HG02870 (cell line): ENCODE measurements around the gene CAPN1.
"Not testable (repeated sequence)": the region's sequence is repeated elsewhere in the genome, so short reads cannot be mapped to it uniquely, and the experiment has no call there.

Experiments
- ATAC-seq: cut with Tn5 transposase; IDR thresholded peaks from one replicate; pipeline ENCODE4 v1.9.1; 2021; ENCODE audit warnings: mild to moderate bottlenecking, moderate library complexity; ENCODE audit not compliant: unreplicated experiment

The CAPN1 gene

DNA sequence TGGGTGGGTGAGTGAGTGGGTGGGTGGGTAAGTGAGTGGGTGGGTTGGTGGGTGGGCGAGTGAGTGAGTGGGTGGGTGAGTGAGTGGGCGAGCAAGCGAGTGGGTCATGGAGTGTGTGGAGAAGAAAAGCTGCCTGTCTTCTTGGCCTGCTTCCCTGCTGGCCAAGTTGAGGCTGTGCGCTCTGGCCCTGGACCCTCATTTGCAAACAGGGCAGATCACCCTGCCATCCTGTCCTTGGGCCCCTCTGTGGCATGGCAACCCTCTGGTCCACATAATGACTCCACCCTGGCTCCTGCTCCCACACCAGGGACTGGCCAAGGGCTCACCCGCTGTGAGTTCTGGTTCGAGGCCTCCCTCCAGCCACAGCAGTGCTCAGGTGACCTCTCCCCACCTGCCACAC is 35.1 kb downstream of the CAPN1 start:
- ATAC-seq: no peak

- no peak for ATAC-seq
These were observed 36.0 kb downstream of the CAPN1 start for GRCh38 chr11:65217441-65218423.

GRCh38 chr11:65218446-65218845 is 36.7 kb downstream of the CAPN1 start:
- ATAC-seq: no peak

GRCh38 chr11:65219930-65220213 is 38.1 kb downstream of the CAPN1 start:
- no peak for ATAC-seq

DNA sequence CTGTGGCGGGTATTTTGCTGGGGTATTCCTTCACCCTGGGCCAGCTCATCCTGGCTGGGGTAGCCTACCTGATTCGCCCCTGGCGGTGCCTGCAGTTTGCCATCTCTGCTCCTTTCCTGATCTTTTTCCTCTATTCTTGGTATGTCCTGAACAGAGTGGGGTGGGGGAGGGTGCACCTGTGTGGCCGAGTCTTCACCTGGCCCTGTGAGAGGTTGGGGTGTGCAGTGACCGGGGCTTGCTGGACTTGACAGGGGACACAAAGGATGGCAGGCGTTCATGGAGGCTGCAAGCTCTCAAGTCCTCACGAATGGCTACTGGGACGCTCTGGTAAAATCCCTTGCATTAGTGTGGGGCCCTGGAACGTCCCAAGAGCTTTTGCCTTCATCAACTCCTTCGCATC is 39.3 kb downstream of the CAPN1 start:
- ATAC-seq: no peak

DNA sequence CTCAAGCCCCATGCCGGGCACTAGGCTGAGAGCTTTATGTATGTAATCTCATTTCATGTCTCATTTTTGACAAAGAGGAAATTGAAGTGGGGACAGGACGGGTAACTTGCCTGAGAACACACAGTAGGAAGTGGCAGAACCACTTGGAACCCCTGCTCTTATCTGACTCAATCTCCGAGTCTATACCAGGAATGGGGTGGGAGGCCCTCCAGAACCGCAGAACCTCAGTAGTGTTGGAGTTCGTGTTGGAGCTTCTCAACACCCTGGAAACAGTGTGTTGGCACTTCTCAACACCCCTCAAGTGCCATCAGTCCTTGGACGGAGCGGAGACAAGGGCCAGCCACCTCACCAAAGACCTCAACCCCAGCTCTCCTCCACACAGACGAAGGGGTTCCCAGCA is 41.3 kb downstream of the CAPN1 start:
- ATAC-seq: no peak

DNA sequence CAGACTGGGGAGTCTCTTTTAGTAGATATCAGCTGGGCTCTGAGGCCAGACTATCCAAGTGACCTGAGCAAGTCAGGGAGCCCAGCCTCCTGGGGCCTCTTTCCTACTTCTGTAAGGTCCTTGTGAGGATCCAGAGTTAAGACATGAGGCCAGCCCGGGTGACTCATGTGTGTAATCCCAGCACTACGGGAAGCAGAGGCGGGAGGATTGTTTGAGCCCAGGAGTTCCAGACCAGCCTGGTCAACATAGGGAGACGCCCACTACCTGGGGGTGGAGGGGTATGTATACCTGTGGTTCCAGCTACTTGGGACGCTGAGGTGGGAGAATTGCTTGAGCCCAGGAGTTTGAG is 43.2 kb downstream of the CAPN1 start:
- no peak for ATAC-seq

DNA sequence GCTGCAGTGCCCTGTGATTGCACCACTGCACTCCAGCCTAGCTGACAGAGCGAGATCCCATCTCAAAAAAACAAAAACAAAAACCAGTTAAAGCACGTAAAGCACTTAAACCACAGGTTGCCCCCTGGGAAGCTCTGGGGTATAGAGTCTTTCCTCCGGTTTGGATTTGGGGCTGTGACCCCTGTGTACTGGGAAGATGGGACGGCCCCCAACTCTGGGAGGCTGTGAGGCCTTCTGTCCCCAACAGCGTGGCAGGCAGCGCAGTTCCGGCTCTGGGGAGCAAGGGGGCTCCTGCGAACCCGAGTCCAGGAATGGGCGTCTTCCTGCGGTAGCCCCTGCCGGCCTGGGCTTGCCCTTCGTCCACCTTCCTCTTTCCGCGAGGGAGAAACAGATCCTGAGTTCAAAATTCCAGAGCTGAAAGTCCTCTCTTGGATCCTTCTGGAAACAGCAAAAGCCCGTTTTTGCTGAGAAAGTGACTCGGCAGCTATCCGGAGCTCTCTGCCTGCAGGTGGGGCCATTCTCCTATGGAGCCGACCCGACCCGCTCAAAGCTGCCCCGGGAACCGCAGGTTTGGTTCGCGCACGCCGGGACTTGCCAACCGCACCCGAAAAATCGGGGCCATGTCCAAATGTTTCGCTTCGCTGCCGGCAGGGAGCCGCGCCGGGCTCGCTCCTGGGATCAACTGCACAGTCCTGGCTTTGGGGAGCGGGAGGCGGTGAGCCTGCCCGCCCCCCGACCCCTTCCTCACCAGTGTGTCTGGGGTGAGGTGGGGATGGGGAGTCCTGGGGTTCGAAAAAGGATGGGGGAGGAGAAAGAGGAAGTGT is 43.8 kb downstream of the CAPN1 start:
- no peak for ATAC-seq

- ATAC-seq: no peak
These were observed 44.3 kb downstream of the CAPN1 start for GRCh38 chr11:65226103-65226442.

DNA sequence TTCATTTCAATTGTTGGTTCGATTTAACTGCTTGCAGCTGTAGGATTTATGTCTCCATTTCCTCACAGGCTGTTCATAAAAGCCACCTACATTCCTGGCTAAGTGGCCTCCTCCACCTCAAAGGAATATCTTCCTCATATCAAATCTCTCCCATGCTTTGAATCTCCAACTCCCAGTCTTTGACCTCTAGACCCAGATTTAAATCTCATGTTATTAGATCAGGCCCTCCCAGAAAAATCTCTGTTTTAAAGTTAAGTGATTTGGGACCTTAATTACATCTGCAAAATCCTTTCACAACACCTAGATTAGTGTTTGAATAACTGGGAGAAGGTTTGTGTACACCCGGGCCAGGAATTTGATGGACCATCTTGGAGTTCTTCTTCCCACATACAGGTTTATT is 46.2 kb downstream of the CAPN1 start:
- ATAC-seq: no peak

- ATAC-seq: no peak
These were observed 54.7 kb downstream of the CAPN1 start for GRCh38 chr11:65236194-65237059.

GRCh38 chr11:65238302-65238701 is 56.6 kb downstream of the CAPN1 start:
- ATAC-seq: not testable (repeated sequence)

GRCh38 chr11:65241134-65241533 is 59.4 kb downstream of the CAPN1 start:
- no peak for ATAC-seq

- no peak for ATAC-seq
These were observed 60.0 kb downstream of the CAPN1 start for GRCh38 chr11:65241692-65242091.

DNA sequence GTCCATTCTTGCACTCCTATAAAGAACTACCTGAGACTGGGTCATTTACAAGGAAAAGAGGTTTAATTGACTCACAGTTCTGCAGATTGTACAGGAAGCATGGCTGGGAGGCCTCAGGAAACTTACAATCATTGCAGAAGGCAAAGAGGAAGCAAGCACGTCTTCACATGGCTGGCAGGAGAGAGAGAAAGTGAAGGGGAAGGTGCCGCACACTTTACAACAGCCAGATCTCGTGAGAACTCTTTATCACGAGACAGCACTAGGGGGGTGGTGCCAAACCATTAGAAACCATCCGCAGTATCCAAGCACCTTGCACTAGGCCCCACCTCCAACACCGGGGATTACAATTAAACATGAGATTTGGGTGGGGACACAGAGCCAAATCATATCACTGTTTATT is 60.7 kb downstream of the CAPN1 start:
- ATAC-seq: no peak

GRCh38 chr11:65243797-65244196 is 62.1 kb downstream of the CAPN1 start:
- no peak for ATAC-seq

- not testable (repeated sequence) for ATAC-seq
These were observed 63.3 kb downstream of the CAPN1 start for GRCh38 chr11:65245046-65245445.

DNA sequence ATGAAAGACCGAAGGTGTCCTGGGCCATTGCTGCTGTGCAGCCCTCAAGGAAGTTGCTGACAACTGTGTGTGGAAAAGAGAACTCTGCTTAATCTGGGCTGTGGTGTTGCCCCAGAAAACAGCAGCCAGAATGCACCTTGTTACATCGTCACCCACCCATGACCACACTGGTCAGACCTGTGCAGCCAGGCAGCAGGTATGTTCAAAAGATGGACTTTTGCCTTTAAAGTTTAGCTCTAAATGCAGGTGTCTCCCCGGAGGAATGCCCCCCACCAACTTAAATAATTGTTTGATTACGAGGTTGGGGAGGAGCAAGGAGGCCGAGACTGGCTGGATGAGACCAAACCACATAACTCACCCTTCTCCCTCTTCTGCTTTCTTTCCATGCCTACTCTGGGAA is 64.8 kb downstream of the CAPN1 start:
- no peak for ATAC-seq

- not testable (repeated sequence) for ATAC-seq
These were observed 66.5 kb downstream of the CAPN1 start for GRCh38 chr11:65248184-65248710.

DNA sequence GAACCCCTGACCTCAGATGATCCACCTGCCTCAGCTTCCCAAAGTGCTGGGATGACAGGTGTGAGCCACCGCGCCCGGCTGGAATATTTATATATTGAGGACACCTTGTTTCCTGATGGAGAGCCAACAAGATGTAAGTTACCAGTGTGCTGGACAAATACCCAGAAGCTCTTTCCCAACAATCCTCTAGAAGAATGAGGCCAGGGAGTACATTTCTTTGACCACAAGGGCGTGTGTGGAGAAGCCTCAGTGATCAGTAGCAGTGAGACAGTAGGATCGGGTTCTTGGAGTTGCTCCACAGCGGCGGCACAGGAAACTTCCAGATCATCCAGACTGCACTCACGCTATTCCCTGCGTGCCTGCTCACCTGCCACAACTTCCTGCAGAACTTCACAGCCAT is 69.7 kb downstream of the CAPN1 start:
- ATAC-seq: no peak

GRCh38 chr11:65254724-65255123 is 73.0 kb downstream of the CAPN1 start:
- no peak for ATAC-seq
